ENCODE data around the gene FAM221A. TPM values are rescaled to one million over a fixed set of nuclear protein-coding genes. Genes with fewer than 3 reads are reported as not detected.

Gene FAM221A
- total RNA-seq (10 to 100 TPM; 12.8 to 18.3 TPM), polyA plus RNA-seq (1 to 10 TPM; 9.2 to 9.5 TPM)
- long read RNA-seq, donor 1, partial matches to known transcripts, result 5 of 9 reads
- long read RNA-seq, donor 1, other reads (novel, unspliced or antisense), result 0 of 9 reads
- long read RNA-seq, donor 2, result 0 reads
- long read RNA-seq, donor 3, partial matches to known transcripts, result 0 of 5 reads
- long read RNA-seq, donor 3, other reads (novel, unspliced or antisense), result 0 of 5 reads
- long read RNA-seq, donor 4, partial matches to known transcripts, result 0 of 2 reads
- long read RNA-seq, donor 4, other reads (novel, unspliced or antisense), result 0 of 2 reads
- long read RNA-seq, donor 5, partial matches to known transcripts, result 0 of 3 reads
- long read RNA-seq, donor 5, other reads (novel, unspliced or antisense), result 0 of 3 reads

GRCh38 chr7:23679898-23680413 is at the start of gene FAM221A:
Gene FAM221A, plus strand, starts transcription at chr7:23680199. Its CDS starts 20 bp downstream, at chr7:23680219.
- peak; percentile 29 for TF ChIP-seq CTCF (IDR thresholded peaks at IDR 0.05; ENCODE audit: control extremely low read depth, extremely low read depth)
- 0 to 1% methylated on average over 53 of the region's 53 CpGs for WGBS, 2 donors
- no peaks in the 10 kb centered on the region for H3K27me3 ChIP-seq (ENCODE audit: control insufficient read depth in 3 of 3, insufficient read depth in 3 of 3, low read length in 2 of 3)

GRCh38 chr7:23633417-23633816 is 46.6 kb upstream of the FAM221A start:
- TF ChIP-seq CTCF (IDR thresholded peaks at IDR 0.05; ENCODE audit: control extremely low read depth, extremely low read depth), result no peak
- H3K4me3 ChIP-seq, result no peak overlapping the region
- H3K36me3 ChIP-seq (ENCODE audit: control insufficient read depth in 4 of 4, insufficient read depth in 4 of 4, low read length in 4 of 4), result peaks cover 0 to 4% (median 2%) of the 10 kb centered on the region in 4 donors
- H3K9me3 ChIP-seq (ENCODE audit: control insufficient read depth in 4 of 4, insufficient read depth in 3 of 4, low read length in 3 of 4), result peaks cover 0 to 2% (median 0%) of the 10 kb centered on the region in 4 donors
- no peaks in the 10 kb centered on the region for H3K27me3 ChIP-seq (ENCODE audit: control insufficient read depth in 3 of 3, insufficient read depth in 3 of 3, low read length in 2 of 3)
- ATAC-seq (ENCODE audit: insufficient read depth, low FRiP score), result no peak
- H3K9ac ChIP-seq (ENCODE audit: insufficient read depth in 1 of 2, low read length in 2 of 2), result no peak overlapping the region
- peaks cover 0 to 3% (median 0%) of the 10 kb centered on the region in 5 donors for H3K4me1 ChIP-seq (ENCODE audit: control insufficient read depth in 5 of 5, insufficient read depth in 5 of 5, low read length in 5 of 5)
- 97 to 98% methylated on average over 7 of the region's 7 CpGs for WGBS, 2 donors
- H3K27ac ChIP-seq (ENCODE audit: low read depth in 1 of 2, low read length in 1 of 2), result no peak overlapping the region
- no peak for DNase-seq

More at GRCh38 chr7:23679898-23680413, at the start of gene FAM221A:
- peaks cover 0 to 1% (median 0%) of the 10 kb centered on the region in 4 donors for H3K36me3 ChIP-seq (ENCODE audit: control insufficient read depth in 4 of 4, insufficient read depth in 4 of 4, low read length in 4 of 4)
- no peaks in the 10 kb centered on the region for H3K9me3 ChIP-seq (ENCODE audit: control insufficient read depth in 4 of 4, insufficient read depth in 3 of 4, low read length in 3 of 4)
- peaks cover 0 to 6% (median 3%) of the 10 kb centered on the region in 5 donors for H3K4me1 ChIP-seq (ENCODE audit: control insufficient read depth in 5 of 5, insufficient read depth in 5 of 5, low read length in 5 of 5)
- peak; percentile 100 for ATAC-seq (ENCODE audit: insufficient read depth, low FRiP score)
- H3K4me3 ChIP-seq, result peak within 1 kb of the TSS; percentile 86
- peak; percentile 81 to 88 (median 87) for DNase-seq
- H3K27ac ChIP-seq (ENCODE audit: low read depth in 1 of 2, low read length in 1 of 2), result peak within 1 kb of the TSS; percentile 80 to 96
- H3K9ac ChIP-seq (ENCODE audit: insufficient read depth in 1 of 2, low read length in 2 of 2), result peak within 1 kb of the TSS; percentile 70 to 82

GRCh38 chr7:23645822-23646221 is 34.2 kb upstream of the FAM221A start:
- no peak for DNase-seq
- H3K9me3 ChIP-seq (ENCODE audit: control insufficient read depth in 4 of 4, insufficient read depth in 3 of 4, low read length in 3 of 4), result no peaks in the 10 kb centered on the region
- no peaks in the 10 kb centered on the region for H3K36me3 ChIP-seq (ENCODE audit: control insufficient read depth in 4 of 4, insufficient read depth in 4 of 4, low read length in 4 of 4)
- no peak overlapping the region for H3K9ac ChIP-seq (ENCODE audit: insufficient read depth in 1 of 2, low read length in 2 of 2)
- WGBS, 2 donors, result 97 to 100% methylated on average over 1 of the region's 1 CpG
- no peaks in the 10 kb centered on the region for H3K27me3 ChIP-seq (ENCODE audit: control insufficient read depth in 3 of 3, insufficient read depth in 3 of 3, low read length in 2 of 3)
- no peak overlapping the region for H3K27ac ChIP-seq (ENCODE audit: low read depth in 1 of 2, low read length in 1 of 2)
- no peak overlapping the region for H3K4me3 ChIP-seq
- ATAC-seq (ENCODE audit: insufficient read depth, low FRiP score), result no peak
- TF ChIP-seq CTCF (IDR thresholded peaks at IDR 0.05; ENCODE audit: control extremely low read depth, extremely low read depth), result no peak
- H3K4me1 ChIP-seq (ENCODE audit: control insufficient read depth in 5 of 5, insufficient read depth in 5 of 5, low read length in 5 of 5), result no peaks in the 10 kb centered on the region

Measured in lung (tissue), 16 donors.